RWPE2 (cell line): ENCODE measurements around the gene HOXD9.

ENCODE experiments used
- ATAC-seq: fragments of 200-7000 bp; cut with Tn5 transposase; 3 replicates; pipeline ENCODE4 v1.9.1; 2021; ENCODE audit warnings: low read depth
- DNase-seq: peaks from one replicate; pipeline ENCODE4 v3.0.0-alpha.2; 2020; ENCODE audit warnings: low spot score
- H3K27ac ChIP-seq: fragments of 450-650 bp; 2 replicates; pipeline ENCODE4 v1.5.1; 2017; ENCODE audit warnings: mild to moderate bottlenecking; ENCODE audit not compliant: poor library complexity, severe bottlenecking
- H3K27me3 ChIP-seq: fragments of 250-450 bp; sonication (Bioruptor Pico); 2 replicates; pipeline ENCODE4 v1.5.1; 2021; ENCODE audit warnings: mild to moderate bottlenecking, moderate library complexity; ENCODE audit not compliant: insufficient read depth, poor library complexity, severe bottlenecking
- H3K36me3 ChIP-seq: fragments of 250-450 bp; sonication (Bioruptor Pico); 2 replicates; pipeline ENCODE4 v1.5.1; 2020; ENCODE audit warnings: low read depth, mild to moderate bottlenecking, moderate library complexity
- H3K4me1 ChIP-seq: fragments of 250-450 bp; sonication (Bioruptor Pico); 2 replicates; pipeline ENCODE4 v1.5.1; 2021; ENCODE audit warnings: mild to moderate bottlenecking, moderate library complexity; ENCODE audit not compliant: insufficient read depth, poor library complexity, severe bottlenecking
- H3K4me3 ChIP-seq: fragments of 250-450 bp; sonication (Bioruptor Pico); 2 replicates; pipeline ENCODE4 v1.5.1; 2021; ENCODE audit warnings: mild to moderate bottlenecking, moderate library complexity; ENCODE audit not compliant: severe bottlenecking
- H3K9me3 ChIP-seq: fragments of 250-450 bp; sonication (Bioruptor Pico); 2 replicates; pipeline ENCODE4 v1.5.1; 2021; ENCODE audit warnings: mild to moderate bottlenecking, moderate library complexity; ENCODE audit not compliant: severe bottlenecking
- TF ChIP-seq, protein P1 (sequence below): fragments of 450-650 bp; IDR thresholded peaks from one replicate; pipeline ENCODE4 v1.5.1; 2017; ENCODE audit warnings: mild to moderate bottlenecking, moderate library complexity; ENCODE audit not compliant: poor library complexity, severe bottlenecking

HOXD9 gene

DNA sequence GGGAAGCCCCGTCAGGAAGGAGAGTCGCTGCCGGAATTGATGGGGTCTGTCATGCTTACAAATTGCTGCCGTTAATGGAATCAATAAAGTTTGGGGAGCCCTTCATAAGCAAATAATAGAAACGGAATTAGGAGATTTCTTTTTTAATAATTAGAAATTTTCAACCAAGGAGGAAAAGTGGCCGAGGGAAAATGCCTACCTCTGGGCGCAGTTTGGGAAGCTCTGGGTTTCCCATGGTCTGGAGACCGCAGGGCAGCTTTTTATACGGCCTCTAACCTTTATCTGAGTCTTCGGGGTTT, 40.0 kb upstream of the HOXD9 start:
- DNase-seq (no peak), ATAC-seq (no peak)
- H3K36me3 ChIP-seq, result no peaks in the 10 kb centered on the region
- peaks cover 96% of the 10 kb centered on the region for H3K27me3 ChIP-seq
- H3K9me3 ChIP-seq, result no peaks in the 10 kb centered on the region
- no peak overlapping the region for H3K27ac ChIP-seq
- H3K4me3 ChIP-seq, result no peak overlapping the region
- no peaks in the 10 kb centered on the region for H3K4me1 ChIP-seq
- TF ChIP-seq, protein P1, sequence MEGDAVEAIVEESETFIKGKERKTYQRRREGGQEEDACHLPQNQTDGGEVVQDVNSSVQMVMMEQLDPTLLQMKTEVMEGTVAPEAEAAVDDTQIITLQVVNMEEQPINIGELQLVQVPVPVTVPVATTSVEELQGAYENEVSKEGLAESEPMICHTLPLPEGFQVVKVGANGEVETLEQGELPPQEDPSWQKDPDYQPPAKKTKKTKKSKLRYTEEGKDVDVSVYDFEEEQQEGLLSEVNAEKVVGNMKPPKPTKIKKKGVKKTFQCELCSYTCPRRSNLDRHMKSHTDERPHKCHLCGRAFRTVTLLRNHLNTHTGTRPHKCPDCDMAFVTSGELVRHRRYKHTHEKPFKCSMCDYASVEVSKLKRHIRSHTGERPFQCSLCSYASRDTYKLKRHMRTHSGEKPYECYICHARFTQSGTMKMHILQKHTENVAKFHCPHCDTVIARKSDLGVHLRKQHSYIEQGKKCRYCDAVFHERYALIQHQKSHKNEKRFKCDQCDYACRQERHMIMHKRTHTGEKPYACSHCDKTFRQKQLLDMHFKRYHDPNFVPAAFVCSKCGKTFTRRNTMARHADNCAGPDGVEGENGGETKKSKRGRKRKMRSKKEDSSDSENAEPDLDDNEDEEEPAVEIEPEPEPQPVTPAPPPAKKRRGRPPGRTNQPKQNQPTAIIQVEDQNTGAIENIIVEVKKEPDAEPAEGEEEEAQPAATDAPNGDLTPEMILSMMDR, result no peak

GRCh38 chr2:176082824-176083751, 39.4 kb upstream of the HOXD9 start:
- no peak for DNase-seq

DNA sequence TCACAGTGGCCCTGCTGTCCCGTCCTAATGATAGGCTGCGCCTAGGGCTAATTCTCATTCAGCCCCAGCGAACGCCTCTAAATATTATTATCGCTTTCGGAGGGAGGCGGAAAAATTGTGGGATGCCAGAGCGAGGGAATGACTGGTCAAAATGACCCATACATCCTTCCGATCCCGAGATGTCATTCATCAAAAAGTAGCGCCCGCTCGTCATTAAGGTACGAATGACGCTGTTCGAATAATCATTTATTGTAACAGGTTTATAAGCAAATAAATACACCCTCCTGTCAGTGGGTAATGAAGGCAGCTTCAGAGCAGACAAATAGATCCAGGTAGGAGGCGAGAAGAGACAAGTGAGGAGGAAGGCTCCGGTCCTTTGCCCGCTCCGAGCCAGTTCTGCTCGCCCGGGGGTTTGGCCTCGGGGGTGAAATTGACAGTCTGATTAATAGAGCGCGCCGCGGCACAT, 38.7 kb upstream of the HOXD9 start, which contains the start of gene EVX2:
Gene EVX2, minus strand, starts transcription at position 167 of the 466 bp plus-strand sequence. CDS start 186 bp downstream, outside the sequence.
- Histone ChIP-seq H3K36me3 (no peaks in the 10 kb centered on the region), H3K4me1 (no peaks in the 10 kb centered on the region), H3K27ac (no peak within 1 kb of the TSS), H3K27me3 (peaks cover 96% of the 10 kb centered on the region), H3K9me3 (no peaks in the 10 kb centered on the region), H3K4me3 (no peak within 1 kb of the TSS)
- DNase-seq (no peak), ATAC-seq (no peak)
- TF ChIP-seq, protein P1, result no peak

More at GRCh38 chr2:176082824-176083751, 39.4 kb upstream of the HOXD9 start:
- no peak for ATAC-seq
- H3K4me1 ChIP-seq, result no peaks in the 10 kb centered on the region
- H3K9me3 ChIP-seq, result no peaks in the 10 kb centered on the region
- H3K36me3 ChIP-seq, result no peaks in the 10 kb centered on the region
- no peak overlapping the region for H3K4me3 ChIP-seq
- no peak overlapping the region for H3K27ac ChIP-seq
- H3K27me3 ChIP-seq, result peaks cover 96% of the 10 kb centered on the region
- TF ChIP-seq, protein P1, result no peak

- H3K27me3 ChIP-seq, result peaks cover 96% of the 10 kb centered on the region
- no peaks in the 10 kb centered on the region for H3K4me1 ChIP-seq
- no peak overlapping the region for H3K4me3 ChIP-seq
- no peaks in the 10 kb centered on the region for H3K36me3 ChIP-seq
- no peak overlapping the region for H3K27ac ChIP-seq
- no peaks in the 10 kb centered on the region for H3K9me3 ChIP-seq
- TF ChIP-seq, protein P1, result no peak
- DNase-seq (no peak), ATAC-seq (no peak)
These were observed 37.9 kb upstream of the HOXD9 start for GRCh38 chr2:176084611-176085119.
